EH (cell line): ENCODE measurements around the gene PDE4B.

Experiments
- DNase-seq: peaks from one replicate; pipeline ENCODE4 v3.0.0-alpha.2; 2015; ENCODE audit warnings: low read depth

Gene PDE4B

DNA sequence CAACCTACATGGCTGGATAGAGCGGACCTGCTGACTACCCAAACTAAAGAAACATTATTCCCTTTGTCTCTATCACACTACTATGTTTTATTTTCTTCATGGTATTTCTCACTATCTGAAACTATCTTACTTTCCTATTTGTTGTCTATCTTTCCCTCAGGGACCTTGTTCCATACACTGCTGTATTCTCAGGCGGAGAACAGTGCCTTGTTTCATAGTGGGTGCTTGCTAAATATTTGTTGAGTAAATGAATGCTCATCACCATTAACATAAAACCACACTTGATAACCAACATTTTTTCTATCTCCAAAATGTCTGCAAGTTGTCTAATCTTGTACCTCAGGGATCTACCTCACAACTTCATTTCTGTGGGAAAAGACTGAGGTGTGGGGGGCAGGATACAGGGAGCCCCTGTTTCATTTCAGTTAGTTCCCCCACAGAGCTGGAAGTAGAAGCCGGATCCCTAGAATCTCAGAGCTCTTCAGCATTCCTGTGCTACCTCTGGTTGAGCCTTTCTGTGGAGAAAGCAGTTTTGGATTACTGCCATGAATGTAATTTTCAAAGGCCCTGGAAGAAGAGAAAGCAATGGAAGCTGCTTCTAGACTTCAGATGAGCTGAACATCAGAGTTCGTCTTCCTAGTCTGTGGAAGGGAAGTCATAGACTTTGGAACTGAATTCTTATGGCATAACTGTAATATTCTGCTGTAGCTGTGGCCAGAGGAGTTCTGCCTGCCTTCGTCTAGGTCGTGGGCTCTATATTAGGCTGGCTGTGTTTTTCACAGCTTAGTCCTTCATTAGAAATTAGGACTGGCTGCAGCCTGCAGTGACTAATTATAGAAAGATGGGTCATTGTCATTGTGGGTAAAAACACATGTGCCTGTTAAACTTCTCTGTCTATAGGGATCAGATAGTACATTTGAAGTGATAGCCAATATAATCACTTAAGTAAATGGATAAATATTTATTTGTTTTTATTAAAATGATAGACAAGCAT is 448.1 kb downstream of the PDE4B start:
- DNase-seq: no peak

DNA sequence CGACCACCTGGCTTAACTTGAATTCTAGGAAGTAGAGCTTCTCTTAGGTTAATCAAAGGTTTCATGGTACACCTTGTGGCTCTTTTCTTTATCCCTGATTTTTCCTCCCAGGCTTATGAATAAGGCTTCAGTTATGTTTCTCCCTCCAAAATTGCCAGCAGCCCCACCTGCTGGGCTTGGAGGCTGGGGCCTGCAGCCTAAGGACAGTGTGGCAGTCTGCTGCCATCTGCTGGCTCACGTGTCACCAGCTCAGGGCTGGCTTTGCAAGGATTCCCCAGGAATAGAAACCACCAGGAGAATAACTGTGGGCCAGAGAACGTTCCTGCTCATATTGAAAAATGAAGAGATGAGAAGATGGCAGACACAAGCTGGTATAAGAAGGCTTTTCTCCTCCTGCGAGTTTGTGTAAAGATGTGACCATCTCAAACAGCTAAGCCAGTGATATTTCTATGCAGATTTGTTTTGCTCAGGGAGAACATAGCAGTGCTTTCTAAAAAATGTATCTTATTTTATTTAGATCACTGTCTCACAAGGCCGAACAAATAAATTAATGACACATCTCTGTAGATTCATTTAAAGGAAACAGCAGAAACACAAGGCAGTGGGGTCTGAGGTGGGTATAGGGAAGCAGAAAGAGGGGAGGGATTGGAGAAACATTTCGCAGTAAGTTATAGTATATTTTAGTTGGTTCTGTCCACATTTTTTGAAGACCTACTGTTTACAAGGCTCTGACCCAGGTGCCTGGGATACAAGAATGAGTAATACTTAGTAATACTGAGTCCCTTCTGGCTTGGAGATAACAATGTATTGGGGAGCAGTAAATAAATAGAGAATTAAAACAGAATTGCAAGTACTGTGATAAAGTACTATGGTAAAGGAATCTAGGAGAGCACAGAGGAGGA is 450.2 kb downstream of the PDE4B start:
- DNase-seq: peak; percentile 88

DNA sequence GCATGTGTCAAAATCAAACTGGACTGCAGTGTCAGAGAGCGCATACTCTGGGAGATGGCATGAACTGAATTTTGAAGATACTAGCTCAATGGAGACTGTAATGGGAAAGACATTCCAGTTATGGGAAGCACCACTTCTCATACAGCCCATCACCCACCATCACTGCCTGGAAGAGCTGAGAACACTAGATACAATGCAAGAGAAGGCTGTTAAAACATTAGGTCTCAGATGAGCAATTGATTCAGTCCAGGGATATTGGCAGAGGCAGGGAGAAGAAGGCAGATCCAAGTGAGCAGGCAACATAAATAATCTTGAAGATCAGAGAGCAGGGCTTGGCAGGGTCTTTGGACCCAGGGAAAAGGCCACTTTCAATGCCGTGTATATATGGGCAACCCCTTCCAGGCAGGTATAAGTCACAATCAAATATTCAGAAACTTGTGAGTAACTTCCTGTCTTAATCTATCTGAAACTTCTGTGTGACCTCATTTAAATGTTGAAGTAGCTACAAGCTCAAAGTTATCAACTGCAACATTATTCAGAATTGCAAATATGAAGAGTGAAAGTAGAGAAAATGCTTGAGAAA is 450.9 kb downstream of the PDE4B start:
- peak; percentile 58 for DNase-seq

DNA sequence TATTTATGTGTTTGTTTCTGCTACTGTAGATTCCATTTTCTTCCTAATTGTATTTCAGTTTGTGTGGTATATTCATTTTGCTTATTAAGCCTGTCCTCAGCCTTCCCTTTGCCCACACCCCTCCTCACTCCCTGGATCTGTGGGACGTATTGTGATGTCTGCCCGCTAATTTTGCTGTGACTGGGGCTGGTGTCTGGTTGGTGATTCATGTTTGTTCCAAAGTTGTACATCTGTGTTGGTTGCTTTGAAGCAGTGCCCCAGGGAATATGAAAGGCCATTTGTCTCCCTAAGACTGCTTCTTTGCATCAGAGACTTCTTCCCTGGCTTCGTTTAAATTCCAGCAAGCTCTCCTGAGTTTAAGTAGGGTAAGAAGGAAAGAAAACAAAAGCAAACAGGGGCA is 451.7 kb downstream of the PDE4B start:
- peak; percentile 47 for DNase-seq

DNA sequence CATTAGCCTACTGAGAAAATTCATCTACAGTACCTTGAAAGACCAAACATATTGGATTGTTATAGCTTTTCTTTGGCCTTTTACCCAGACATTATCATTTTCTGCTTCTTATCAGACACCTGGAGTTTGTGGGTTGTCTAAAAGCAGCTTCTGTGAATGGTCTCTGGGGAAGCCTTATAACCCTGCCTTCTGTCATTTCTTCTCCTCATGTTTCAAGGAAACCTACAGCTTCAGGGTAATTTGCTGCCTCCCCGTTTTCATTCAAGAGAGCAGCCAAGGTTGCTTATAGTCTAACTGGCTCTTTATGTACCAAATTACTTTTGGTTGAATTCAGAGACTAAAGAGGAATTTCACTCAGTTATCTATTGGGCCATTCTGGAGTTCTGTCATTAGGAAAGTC is 453.0 kb downstream of the PDE4B start:
- no peak for DNase-seq

DNA sequence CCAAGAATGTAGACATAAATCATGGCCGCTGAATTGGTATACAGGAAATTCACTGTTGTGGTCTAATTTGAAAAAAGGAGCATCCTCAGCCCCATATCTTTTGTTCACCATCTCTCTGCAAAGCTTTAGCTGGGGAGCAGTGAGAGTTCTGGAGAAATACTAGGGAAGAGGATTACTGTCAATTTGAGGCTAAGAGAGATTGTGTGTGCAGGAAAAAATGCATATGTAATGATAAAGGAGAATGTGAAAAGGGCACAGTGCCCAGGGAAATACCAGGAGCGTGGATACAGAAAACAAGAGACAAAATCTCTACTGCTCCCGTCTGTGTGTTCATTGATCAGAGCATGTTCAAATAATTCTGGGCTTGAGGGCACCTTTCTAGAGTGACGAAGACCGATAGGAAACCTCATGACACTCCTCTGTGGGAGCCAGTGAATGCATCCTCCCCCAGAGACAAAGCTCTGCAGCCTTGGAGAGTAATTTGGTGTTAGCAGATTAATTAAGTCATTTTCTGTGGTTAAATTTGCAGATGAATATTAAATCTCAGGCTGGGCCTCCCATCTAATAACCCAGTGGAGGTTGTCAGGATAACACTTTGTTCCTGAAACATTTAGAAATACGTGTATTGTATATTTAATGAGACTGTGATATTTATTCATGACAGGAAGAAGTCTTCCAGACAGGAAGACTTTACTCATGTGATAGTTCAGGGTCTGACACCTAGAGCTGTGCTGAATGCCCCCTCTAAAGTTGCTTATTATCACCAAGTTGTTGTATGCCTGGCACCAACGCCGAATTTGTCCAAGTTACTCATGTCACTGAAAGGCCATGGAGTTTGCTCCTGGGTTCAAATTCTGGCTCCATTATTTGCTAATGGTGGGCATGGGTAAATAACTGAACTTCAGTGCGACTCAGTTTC is 453.9 kb downstream of the PDE4B start:
- DNase-seq: no peak

DNA sequence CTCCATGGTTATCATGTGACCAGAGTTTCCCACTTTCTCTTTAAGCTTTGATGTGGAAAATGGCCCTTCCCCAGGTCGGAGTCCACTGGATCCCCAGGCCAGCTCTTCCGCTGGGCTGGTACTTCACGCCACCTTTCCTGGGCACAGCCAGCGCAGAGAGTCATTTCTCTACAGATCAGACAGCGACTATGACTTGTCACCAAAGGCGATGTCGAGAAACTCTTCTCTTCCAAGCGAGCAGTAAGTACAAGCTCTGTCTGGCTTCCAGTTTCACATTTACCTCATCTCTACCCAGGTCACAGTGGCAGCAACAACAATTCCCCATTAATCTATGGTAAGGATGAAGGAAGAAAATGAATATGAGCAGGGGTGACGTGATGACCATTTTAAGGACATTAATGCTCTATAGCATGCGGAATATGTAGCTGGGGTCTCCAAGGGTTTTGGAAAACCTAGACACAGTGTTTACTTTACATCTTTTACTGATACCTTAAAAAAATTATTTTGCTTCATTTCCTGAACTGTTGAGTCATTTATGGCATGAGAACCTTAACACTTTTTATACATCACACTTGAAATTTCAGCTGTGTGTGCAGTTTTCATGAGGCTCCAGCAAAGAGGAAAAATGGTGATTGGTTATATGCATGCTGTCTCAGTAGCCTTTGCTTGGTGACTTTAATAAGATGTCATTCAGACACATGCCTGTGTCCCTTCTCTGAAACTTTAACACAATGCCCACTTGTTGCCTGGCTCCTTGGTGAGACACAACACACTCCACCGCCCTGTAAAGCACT is 454.9 kb downstream of the PDE4B start:
- DNase-seq: no peak

DNA sequence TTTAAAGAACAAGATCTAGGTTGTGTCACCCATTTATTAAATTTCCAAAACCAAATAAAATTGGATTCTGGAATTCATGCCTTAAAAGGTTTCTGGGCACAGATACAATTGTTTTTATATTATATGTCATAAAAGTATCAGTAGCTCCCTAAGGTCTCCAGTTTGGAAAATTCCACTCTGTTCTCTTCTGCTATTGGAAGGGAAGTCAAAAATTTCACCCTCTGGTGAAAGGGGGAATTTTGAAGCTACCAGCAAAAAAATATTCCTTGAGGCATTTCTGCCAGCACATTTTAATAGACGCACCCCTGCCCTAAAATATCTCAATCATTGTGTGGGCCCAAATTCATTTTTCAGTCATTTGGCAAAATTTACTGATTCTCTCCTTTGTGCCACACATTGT is 455.6 kb downstream of the PDE4B start:
- DNase-seq: no peak

DNA sequence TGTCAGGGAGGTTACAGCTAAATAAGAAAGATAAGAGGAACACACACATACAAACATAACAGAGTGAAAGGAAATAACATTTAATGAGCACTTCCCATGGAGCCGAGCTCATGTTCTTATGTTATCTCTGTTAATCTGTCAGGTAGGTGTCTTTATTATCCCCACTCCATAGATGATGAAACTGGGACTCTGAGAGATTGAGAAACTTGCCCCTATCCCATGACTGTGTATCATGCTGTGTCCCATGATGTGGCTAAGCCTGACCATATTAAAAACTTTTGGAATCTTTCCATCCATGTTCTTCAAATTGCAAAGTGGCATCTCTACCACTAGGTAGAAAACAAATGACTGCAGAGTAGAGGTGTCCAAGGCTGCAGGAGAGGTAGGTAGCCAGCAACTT is 456.1 kb downstream of the PDE4B start:
- no peak for DNase-seq

DNA sequence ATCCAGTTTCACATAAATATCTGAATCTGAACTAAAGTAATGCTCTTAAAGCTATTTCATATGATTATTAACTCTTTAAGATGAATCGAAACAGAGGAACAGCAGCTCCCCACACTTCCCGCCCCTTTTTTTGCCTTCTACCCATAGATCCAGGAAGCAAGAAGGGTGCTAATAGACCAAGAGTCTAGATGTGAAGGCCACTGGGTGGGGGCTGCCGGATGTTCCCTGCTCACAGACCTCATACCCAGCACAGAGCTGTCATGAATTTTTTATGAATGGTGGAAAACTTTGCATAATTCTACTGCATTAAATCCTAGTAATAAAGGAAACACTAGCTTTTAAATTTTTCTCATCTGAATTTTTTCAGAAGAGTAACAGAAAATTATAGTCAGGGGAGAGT is 457.4 kb downstream of the PDE4B start:
- DNase-seq: no peak

DNA sequence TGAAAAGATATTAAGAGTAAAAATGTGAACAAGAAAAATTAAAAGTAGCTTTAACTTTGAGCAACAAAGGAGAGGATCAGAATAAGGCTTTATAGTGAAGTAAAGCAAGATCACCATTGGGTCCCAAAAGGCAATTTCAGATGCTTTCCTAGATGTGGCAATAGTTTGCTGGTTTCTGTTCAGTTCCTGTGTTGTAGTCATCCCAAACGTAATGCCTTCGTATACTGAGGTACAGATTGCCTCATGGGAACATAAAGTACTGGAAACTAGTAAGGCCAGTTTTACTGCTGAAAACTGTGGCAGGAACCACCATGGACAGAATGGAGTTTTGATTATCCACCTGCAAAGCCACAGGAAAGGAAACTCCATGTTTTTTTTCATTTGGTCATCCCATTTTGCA is 457.8 kb downstream of the PDE4B start:
- DNase-seq: no peak

DNA sequence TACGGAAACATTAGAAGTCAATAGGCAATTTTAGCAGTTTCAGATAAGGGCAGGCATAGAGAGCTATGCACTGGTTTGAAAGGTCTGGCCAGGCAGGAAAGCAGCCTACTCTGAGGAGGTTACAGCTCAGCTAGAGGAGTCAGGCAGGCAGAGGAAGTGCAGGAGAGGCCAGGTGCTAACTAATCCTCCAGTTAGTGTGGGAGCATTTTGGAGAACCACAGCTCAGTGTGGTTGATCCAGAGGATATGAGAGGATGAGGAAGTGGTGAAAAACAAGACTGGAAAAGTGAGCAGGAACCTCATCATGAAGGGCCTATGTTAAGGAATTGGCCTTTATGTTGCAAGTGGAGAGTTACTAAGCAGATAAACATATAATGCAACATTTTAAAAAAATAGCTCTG is 458.9 kb downstream of the PDE4B start:
- DNase-seq: no peak

DNA sequence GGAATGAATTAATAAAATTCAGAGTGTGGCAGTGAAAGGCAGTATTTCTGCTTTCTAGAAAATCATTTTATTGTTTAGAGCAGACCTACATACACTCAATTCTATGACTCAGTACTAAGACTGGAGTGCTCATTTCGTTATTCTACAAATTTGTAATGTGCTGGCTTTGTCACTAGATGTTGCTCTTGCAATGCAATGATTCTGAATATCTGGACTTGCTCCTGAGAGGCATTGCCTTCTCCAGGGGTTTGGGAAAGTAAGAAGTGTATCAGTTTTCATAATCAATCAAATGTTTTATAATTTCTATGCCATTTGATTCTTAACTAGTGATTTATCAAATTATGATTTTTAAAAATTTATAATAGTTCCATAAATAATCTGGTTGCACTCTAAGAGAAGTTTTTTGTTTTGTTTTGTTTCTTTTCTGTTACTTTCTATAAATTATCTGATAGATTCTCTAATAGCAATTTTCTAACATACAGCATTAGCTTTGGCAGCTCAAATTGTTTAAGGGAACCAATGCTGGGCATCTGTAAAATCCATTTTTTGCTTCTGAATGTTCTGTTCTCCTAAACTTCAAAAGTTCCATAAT is 460.7 kb downstream of the PDE4B start:
- peak; percentile 83 for DNase-seq

DNA sequence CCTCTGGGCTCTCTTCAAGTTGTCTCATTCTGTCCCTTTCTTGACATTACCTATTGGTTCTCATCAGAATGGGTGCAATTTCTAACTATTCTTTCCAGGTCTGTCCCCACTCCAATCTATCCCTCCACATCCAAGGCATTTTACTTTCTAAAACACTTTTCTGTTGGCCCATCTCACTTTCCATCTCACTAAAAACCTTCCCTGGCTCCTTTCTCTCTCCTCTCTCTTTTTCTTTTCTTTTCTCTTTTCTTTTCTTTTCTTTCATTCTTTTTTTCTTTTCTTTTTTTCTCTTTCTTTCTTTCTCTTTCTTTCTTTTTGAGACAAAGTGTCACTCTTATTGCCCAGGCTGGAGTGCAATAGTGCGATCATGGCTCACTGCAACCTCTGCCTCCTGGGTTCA is 462.1 kb downstream of the PDE4B start:
- DNase-seq: no peak

DNA sequence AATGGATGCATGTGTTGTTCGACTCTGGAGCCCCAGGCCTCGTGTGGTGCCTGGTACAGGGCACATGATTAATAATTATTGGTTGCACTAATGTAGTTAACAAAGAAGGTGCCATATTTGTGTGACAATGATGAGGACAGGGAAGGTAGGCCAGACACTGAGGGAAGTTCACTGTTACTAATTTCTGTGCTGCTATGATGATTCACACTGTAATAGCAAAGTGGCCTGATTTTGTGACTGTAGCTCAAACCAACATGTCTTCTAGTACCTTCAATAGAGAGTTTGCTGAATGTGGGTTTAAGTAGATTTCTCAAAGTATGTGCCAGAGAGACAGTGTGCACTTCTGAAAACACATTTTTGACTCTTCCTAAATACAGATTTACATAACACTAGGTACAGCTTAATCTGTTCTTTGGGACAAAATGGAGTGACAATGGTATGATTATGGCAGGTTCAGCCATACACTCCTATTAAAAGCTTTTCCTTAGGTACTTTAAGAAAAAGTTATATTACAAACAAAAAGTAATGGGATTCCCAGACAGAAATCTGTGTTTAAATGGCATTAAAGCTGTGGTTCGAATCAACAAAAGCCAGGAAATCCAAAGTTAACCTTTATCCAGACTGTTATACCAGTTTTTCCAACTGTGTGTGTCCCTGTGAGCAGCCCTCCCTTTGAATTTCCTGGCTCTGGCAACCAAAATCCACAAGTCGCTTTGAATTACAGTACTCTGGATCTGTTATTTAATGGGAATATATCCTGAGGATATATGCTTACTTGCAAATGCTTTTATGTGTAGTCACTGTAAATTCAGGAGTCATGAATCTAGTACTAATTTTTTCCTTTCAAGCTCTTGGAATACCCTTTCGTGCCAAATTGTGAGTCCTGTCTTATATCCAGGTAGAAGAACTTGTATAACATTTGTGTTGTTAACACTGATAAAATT is 464.2 kb downstream of the PDE4B start:
- peak; percentile 82 for DNase-seq

DNA sequence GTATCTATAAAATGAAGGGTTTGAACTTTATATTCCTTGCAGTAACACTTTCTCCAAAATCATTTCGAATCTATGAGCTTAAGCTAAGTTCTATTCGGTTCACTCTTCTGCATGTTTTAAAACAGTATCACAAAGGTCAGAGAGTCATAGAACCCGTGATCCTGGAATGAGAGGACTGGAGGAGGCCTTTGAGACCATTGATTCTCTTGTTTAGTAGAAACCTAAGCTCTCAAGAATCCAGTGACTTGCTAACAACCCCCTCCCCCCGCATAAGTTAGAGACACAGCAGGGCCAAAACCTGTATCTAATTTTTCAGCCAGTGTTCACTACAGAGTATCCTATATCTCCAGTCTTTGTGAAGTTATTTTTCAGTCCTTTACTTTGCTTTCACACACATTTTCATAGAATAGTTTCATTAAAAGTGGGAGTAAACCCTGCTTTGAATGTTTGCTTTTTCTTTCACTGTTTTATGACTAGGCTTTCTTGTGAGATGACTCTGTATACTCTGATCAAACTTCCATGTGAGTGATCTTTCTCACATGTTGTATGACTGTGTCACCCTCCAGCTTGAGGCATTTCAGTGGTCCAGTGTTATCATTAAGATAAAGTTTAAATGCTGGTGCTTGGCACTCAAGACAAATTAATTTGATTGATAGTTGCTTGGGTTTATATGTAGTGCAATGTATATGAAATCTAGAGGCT is 465.9 kb downstream of the PDE4B start:
- peak; percentile 61 for DNase-seq

DNA sequence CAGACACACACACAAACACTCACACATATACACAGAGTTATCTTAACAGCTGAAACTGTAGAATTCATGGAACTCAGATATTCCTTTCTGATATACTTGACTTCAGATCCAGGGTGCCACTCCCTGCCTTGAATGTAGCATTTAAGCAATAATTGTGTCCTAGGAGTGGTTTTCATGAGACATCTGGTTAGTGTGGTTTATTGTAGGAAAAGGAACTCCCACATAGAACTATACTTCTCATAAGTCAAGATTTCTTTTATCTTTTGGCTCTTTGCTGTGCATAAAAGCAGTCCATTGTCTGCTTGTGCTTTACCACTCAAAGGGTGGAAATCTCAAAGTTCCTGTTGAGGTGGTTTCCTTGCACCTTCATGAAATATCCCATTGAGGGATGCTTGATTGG is 468.7 kb downstream of the PDE4B start:
- DNase-seq: peak; percentile 63

DNA sequence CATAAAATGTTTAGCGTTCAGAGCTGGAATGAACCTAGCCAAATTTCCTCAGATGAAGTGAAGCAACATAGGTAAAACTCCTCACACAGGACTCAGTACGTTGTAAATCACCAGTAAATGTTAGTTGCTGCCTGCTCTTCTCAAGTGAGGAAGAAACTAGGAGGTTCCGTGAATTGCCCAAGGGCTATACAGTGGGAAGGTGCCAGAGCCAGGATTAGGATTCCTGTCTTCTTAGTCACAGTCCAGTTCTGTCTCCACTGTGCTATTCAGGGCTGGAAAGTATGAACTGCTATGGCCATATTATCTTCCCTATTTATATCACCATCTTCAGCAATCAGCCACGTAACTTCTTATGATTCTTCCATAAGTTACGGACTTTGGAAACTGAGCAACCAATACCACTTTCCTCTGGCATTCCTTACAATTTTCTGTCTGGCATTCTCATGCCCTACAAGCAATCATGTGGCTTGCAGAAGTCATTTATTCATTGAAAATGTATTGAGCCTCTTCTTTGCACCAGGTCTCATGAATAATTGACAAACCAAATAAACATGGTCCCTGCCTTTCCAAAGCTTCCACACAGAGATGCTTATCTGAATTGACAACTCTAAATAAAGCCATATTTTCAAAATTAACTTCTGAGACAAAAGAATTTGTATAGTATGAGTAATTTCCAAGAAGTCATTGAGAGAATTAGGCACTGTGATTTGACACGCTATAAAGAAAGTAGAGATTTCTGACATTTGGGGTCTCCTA is 469.7 kb downstream of the PDE4B start:
- DNase-seq: peak; percentile 99
